IMR-90 (cell line): Measurements from ENCODE around the gene STIM1. TPM values are rescaled to one million over a fixed set of nuclear protein-coding genes. Genes with fewer than 3 reads are reported as not detected.

Source experiments
- ATAC-seq: fragments of 200-7000 bp; cut with Tn5 transposase; 2 replicates; pipeline ENCODE4 v1.9.1; 2020; ENCODE audit warnings: low read depth, mild to moderate bottlenecking, moderate library complexity
- BruUV-seq: library from RNA; stranded (reverse); fragments of 400-500 nt; replicated peaks from 2 replicates; lab custom pipeline; 2021; lab: Mats Ljungman, UMichigan
- CTCF ChIA-PET: fragments of 300-600 bp; formaldehyde crosslinking; extraction: SDS; loops from one replicate; lab custom pipeline; 2021; ENCODE audit warnings: antibody characterized with exemption; lab: Yijun Ruan, JAX
- POLR2A ChIA-PET: fragments of 300-600 bp; sonication (Branson Sonifier 250); formaldehyde crosslinking; loops from one replicate; lab custom pipeline; 2022; ENCODE audit warnings: antibody characterized with exemption; ENCODE audit not compliant: unreplicated experiment; lab: Charles Lee
- DNase-seq: peaks from one replicate; pipeline ENCODE4 v3.0.0; 2013
- H2AFZ ChIP-seq: replicated peaks from 2 replicates; pipeline ENCODE3; 2013; ENCODE audit warnings: low read length, mild to moderate bottlenecking; ENCODE audit not compliant: poor library complexity
- H2AK5ac ChIP-seq: 2 replicates; pipeline ENCODE4 v1.6.1; 2013; ENCODE audit warnings: low read depth, low read length, inconsistent platforms
- H2AK9ac ChIP-seq: replicated peaks from 2 replicates; pipeline ENCODE3; 2013; ENCODE audit warnings: mild to moderate bottlenecking, low read depth, low read length, moderate library complexity; ENCODE audit not compliant: poor library complexity
- H2BK120ac ChIP-seq: 2 replicates; pipeline ENCODE4 v1.6.1; 2013; ENCODE audit warnings: low read depth, low read length, inconsistent platforms
- H2BK15ac ChIP-seq: 3 replicates; pipeline ENCODE4 v1.6.1; 2013; ENCODE audit warnings: low read depth, low read length, inconsistent platforms
- H2BK20ac ChIP-seq: 2 replicates; pipeline ENCODE4 v1.6.1; 2013; ENCODE audit warnings: low read depth, mild to moderate bottlenecking, inconsistent platforms, low read length, moderate library complexity
- H2BK5ac ChIP-seq: 2 replicates; pipeline ENCODE4 v1.6.1; 2013; ENCODE audit warnings: mild to moderate bottlenecking, low read depth, low read length, inconsistent platforms; ENCODE audit not compliant: poor library complexity, severe bottlenecking
- H3K14ac ChIP-seq: replicated peaks from 2 replicates; pipeline ENCODE4 v1.6.1; 2013; ENCODE audit warnings: low read depth, low read length, inconsistent platforms
- H3K18ac ChIP-seq: 2 replicates; pipeline ENCODE4 v1.6.1; 2013; ENCODE audit warnings: low read depth, low read length, control low read depth
- H3K23ac ChIP-seq: 2 replicates; pipeline ENCODE4 v1.6.1; 2013; ENCODE audit warnings: low read depth, low read length, inconsistent platforms
- H3K27ac ChIP-seq: 2 replicates; pipeline ENCODE4 v1.5.1; 2013; ENCODE audit warnings: mild to moderate bottlenecking, control low read depth, low read length; ENCODE audit not compliant: insufficient read depth
- H3K27me3 ChIP-seq: 2 replicates; pipeline ENCODE4 v1.6.1; 2013; ENCODE audit warnings: low read length; ENCODE audit not compliant: control insufficient read depth, insufficient read depth
- H3K36me3 ChIP-seq: 2 replicates; pipeline ENCODE4 v1.6.1; 2013; ENCODE audit warnings: low read length, mixed read lengths; ENCODE audit not compliant: control insufficient read depth, insufficient read depth
- H3K4ac ChIP-seq: 2 replicates; pipeline ENCODE4 v1.6.1; 2013; ENCODE audit warnings: low read depth, low read length, inconsistent platforms
- H3K4me1 ChIP-seq: 2 replicates; pipeline ENCODE4 v1.6.1; 2013; ENCODE audit warnings: low read length, mixed read lengths; ENCODE audit not compliant: control insufficient read depth, insufficient read depth
- H3K4me2 ChIP-seq: 2 replicates; pipeline ENCODE4 v1.6.1; 2013; ENCODE audit warnings: low read depth, mild to moderate bottlenecking, control low read depth, low read length, moderate library complexity
- H3K4me3 ChIP-seq: 2 replicates; pipeline ENCODE4 v1.5.1; 2013; ENCODE audit warnings: low read depth, mild to moderate bottlenecking, control low read depth, low read length, moderate library complexity; ENCODE audit not compliant: insufficient read depth
- H3K56ac ChIP-seq: 2 replicates; pipeline ENCODE4 v1.6.1; 2013; ENCODE audit warnings: low read length, inconsistent platforms; ENCODE audit not compliant: insufficient read depth; ENCODE audit errors: extremely low read depth
- H3K79me1 ChIP-seq, 2 experiments: 2 replicates each; pipeline ENCODE4 v1.6.1; 2013; ENCODE audit warnings: low read length in 2 of 2, inconsistent platforms in 1 of 2, low read depth in 1 of 2
- H3K9ac ChIP-seq: 2 replicates; pipeline ENCODE4 v1.6.1; 2013; ENCODE audit warnings: low read depth, low read length, control low read depth
- H3K9me1 ChIP-seq: 2 replicates; pipeline ENCODE4 v1.6.1; 2013; ENCODE audit warnings: low read length, inconsistent platforms; ENCODE audit not compliant: insufficient read depth
- H3K9me3 ChIP-seq: 2 replicates; pipeline ENCODE4 v1.6.1; 2013; ENCODE audit warnings: low read length; ENCODE audit not compliant: control insufficient read depth, insufficient read depth
- H4K20me1 ChIP-seq: 2 replicates; pipeline ENCODE4 v1.6.1; 2013; ENCODE audit warnings: low read length, inconsistent platforms; ENCODE audit not compliant: insufficient read depth
- H4K5ac ChIP-seq: 2 replicates; pipeline ENCODE4 v1.6.1; 2013; ENCODE audit warnings: mild to moderate bottlenecking, low read depth, low read length, control low read depth
- H4K8ac ChIP-seq, 2 experiments: 2 replicates each; pipeline ENCODE4 v1.6.1; 2013; ENCODE audit warnings: low read depth in 2 of 2, low read length in 2 of 2, control low read depth in 1 of 2, inconsistent platforms in 1 of 2
- H4K91ac ChIP-seq: 2 replicates; pipeline ENCODE4 v1.6.1; 2013; ENCODE audit warnings: low read depth, low read length, inconsistent platforms; ENCODE audit not compliant: insufficient read depth
- BHLHE40 ChIP-seq: fragments of 150-350 bp; IDR thresholded peaks from 2 replicates; pipeline ENCODE4 v1.6.1; 2016; ENCODE audit warnings: mild to moderate bottlenecking, low read depth, low read length
- CHD1 ChIP-seq: IDR thresholded peaks from 2 replicates; pipeline ENCODE4 v1.6.1; 2012; ENCODE audit warnings: low read depth, low read length, improper control_type of control experiment
- MAFK ChIP-seq: IDR thresholded peaks from 2 replicates; pipeline ENCODE4 v1.6.1; 2012; ENCODE audit warnings: low read depth, low read length, improper control_type of control experiment
- MAZ ChIP-seq: IDR thresholded peaks from 2 replicates; pipeline ENCODE4 v1.6.1; 2012; ENCODE audit warnings: low read depth, mild to moderate bottlenecking, low read length, improper control_type of control experiment, moderate library complexity, borderline replicate concordance
- NFE2L2 ChIP-seq: fragments of 150-350 bp; IDR thresholded peaks from 2 replicates; pipeline ENCODE4 v1.6.1; 2016; ENCODE audit warnings: low read depth, mild to moderate bottlenecking, low read length
- RAD21 ChIP-seq: IDR thresholded peaks from 2 replicates; pipeline ENCODE4 v1.6.1; 2012; ENCODE audit warnings: low read length, improper control_type of control experiment
- WGBS, 2 experiments: methylation state at CpG; one replicate each; pipeline versions ENCODE4 v1.1.5 to v1.1.7; 2013; ENCODE audit warnings: missing lambda C conversion rate in 2 of 2; ENCODE audit not compliant: insufficient read length in 1 of 2; ENCODE audit errors: extremely low coverage in 2 of 2; 5-methylcytosine and 5-hydroxymethylcytosine counted together
- dilution Hi-C: fragments of 300-500 bp; cut with HindIII; formaldehyde crosslinking; loops from one replicate; pipeline ENCODE4 v1.14.3; 2018; ENCODE audit warnings: low sequenced_read_pairs; ENCODE audit not compliant: unreplicated experiment
- in situ Hi-C: fragments of 300-500 bp; cut with MboI; formaldehyde crosslinking; loops from 3 replicates; pipeline ENCODE4 v1.14.3; 2019; ENCODE audit warnings: low sequenced_read_pairs, inconsistent platforms, mixed read lengths
- intact Hi-C: fragments of 100-400 bp; cut with micrococcal nuclease; formaldehyde crosslinking; loops from 2 replicates; pipeline ENCODE4 v1.10.0; 2022
- polyA plus RNA-seq, 3 experiments: library from polyadenylated mRNA; depleted of rRNA; stranded (reverse); fragments of >200 nt; gene quantifications; 2 replicates each; pipeline ENCODE4 v1.2.3, GENCODE V29; 2012; ENCODE audit warnings: low replicate concordance in 1 of 3
- total RNA-seq: library from RNA; depleted of rRNA; stranded (reverse); fragments of >200 nt; gene quantifications from 2 replicates; pipeline ENCODE4 v1.2.3, GENCODE V29; 2012
- TF ChIP-seq, protein P1 (sequence below): conservative IDR thresholded peaks from 2 replicates; pipeline ENCODE4 v1.5.1; 2012; ENCODE audit warnings: mild to moderate bottlenecking, low read depth, low read length, improper control_type of control experiment
- TF ChIP-seq, protein P2 (sequence below): fragments of 150-350 bp; IDR thresholded peaks from 2 replicates; pipeline ENCODE4 v1.6.1; 2016; ENCODE audit warnings: low read depth, mild to moderate bottlenecking, low read length, moderate library complexity, borderline replicate concordance
- TF ChIP-seq, protein P3 (sequence below): fragments of 150-350 bp; IDR thresholded peaks from 2 replicates; pipeline ENCODE4 v1.6.1; 2017; ENCODE audit warnings: mild to moderate bottlenecking, antibody characterized with exemption, low read length, low read depth

STIM1 gene
- total and polyA plus RNA-seq, 2 of the 4 experiments (the other 2 are of a cell fraction): 17.9 to 23.0 TPM

DNA sequence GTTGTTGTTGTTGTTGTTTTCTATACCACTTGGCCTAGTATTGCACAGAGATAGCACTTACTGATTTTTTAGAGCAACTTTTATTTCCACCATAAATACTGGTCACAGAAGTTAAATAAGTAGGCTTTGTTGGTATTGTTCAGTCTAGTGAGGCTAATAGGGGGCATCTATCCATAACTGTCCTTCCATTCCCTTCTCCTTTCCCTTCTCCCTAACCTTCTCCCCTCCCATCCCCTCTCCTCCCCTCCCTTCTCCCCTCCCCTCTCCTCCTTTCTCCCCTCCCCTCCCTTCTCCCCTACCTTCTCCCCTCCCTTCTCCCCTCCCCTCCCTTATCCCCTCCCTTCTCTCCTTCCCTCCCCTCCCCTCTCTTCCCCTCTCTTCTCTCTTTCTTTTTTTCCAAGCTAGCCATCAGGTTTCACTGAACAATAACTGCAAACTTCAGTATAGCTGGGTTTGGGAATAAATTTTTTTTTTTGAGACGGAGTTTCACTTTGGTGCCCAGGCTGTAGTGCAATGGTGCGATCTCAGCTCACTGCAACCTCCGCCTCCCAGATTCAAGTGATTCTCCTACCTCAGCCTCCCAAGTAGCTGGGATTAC, 56.5 kb downstream of the STIM1 start:
- no peaks in the 10 kb centered on the region for H4K20me1 ChIP-seq

More for the DNA sequence above, 56.5 kb downstream of the STIM1 start:
- H2BK120ac ChIP-seq: no peak overlapping the region
- ATAC-seq (no peak), DNase-seq (no peak)
- H3K4me2 ChIP-seq: no peak overlapping the region
- H4K5ac ChIP-seq: no peak overlapping the region
- no peaks in the 10 kb centered on the region for H3K27me3 ChIP-seq
- CTCF ChIA-PET: no interaction called here
- H4K8ac ChIP-seq: no peak overlapping the region
- intact Hi-C loops (no loop called here), dilution Hi-C loops (no loop called here), in situ Hi-C loops (no loop called here)
- POLR2A ChIA-PET: no interaction called here
- no peaks in the 10 kb centered on the region for H3K4me1 ChIP-seq
- no CpG with 5 or more reads among the region's 3 CpGs for WGBS, 2 experiments
- H2AK5ac ChIP-seq: no peak overlapping the region
- H3K56ac ChIP-seq: no peak overlapping the region
- no TSS peak for BruUV-seq
- peaks cover 5% of the 10 kb centered on the region; the same call in 1 of the 2 replicates for H3K9me1 ChIP-seq
- no peak overlapping the region for H3K4ac ChIP-seq
- no peak overlapping the region for H2AK9ac ChIP-seq
- H3K36me3 ChIP-seq: no peaks in the 10 kb centered on the region
- H4K91ac ChIP-seq: no peak overlapping the region
- H3K79me1 ChIP-seq: peaks cover 12 to 20% of the 10 kb centered on the region in 2 experiments; a peak in 2 of 4 replicates
- no peak overlapping the region for H3K14ac ChIP-seq
- no peak overlapping the region for H3K27ac ChIP-seq
- no peak overlapping the region for H2BK5ac ChIP-seq
- H3K23ac ChIP-seq: no peak overlapping the region
- H2BK20ac ChIP-seq: no peak overlapping the region
- no peak overlapping the region for H2AFZ ChIP-seq
- TF ChIP-seq MAZ (no peak), NFE2L2 (no peak), MAFK (no peak), BHLHE40 (no peak), CHD1 (no peak), RAD21 (no peak)
- TF ChIP-seq, protein P1, sequence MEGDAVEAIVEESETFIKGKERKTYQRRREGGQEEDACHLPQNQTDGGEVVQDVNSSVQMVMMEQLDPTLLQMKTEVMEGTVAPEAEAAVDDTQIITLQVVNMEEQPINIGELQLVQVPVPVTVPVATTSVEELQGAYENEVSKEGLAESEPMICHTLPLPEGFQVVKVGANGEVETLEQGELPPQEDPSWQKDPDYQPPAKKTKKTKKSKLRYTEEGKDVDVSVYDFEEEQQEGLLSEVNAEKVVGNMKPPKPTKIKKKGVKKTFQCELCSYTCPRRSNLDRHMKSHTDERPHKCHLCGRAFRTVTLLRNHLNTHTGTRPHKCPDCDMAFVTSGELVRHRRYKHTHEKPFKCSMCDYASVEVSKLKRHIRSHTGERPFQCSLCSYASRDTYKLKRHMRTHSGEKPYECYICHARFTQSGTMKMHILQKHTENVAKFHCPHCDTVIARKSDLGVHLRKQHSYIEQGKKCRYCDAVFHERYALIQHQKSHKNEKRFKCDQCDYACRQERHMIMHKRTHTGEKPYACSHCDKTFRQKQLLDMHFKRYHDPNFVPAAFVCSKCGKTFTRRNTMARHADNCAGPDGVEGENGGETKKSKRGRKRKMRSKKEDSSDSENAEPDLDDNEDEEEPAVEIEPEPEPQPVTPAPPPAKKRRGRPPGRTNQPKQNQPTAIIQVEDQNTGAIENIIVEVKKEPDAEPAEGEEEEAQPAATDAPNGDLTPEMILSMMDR: no peak
- TF ChIP-seq, protein P2, sequence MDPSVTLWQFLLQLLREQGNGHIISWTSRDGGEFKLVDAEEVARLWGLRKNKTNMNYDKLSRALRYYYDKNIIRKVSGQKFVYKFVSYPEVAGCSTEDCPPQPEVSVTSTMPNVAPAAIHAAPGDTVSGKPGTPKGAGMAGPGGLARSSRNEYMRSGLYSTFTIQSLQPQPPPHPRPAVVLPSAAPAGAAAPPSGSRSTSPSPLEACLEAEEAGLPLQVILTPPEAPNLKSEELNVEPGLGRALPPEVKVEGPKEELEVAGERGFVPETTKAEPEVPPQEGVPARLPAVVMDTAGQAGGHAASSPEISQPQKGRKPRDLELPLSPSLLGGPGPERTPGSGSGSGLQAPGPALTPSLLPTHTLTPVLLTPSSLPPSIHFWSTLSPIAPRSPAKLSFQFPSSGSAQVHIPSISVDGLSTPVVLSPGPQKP: no peak
- TF ChIP-seq, protein P3, sequence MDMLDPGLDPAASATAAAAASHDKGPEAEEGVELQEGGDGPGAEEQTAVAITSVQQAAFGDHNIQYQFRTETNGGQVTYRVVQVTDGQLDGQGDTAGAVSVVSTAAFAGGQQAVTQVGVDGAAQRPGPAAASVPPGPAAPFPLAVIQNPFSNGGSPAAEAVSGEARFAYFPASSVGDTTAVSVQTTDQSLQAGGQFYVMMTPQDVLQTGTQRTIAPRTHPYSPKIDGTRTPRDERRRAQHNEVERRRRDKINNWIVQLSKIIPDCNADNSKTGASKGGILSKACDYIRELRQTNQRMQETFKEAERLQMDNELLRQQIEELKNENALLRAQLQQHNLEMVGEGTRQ: no peak
- no peaks in the 10 kb centered on the region for H3K9me3 ChIP-seq
- no peak overlapping the region for H3K9ac ChIP-seq
- H2BK15ac ChIP-seq: no peak overlapping the region
- H3K4me3 ChIP-seq: no peak overlapping the region
- H3K18ac ChIP-seq: no peak overlapping the region
